H9 (cell line): ENCODE results near the gene ABR. TPM values are rescaled to one million over a fixed set of nuclear protein-coding genes. Genes with fewer than 3 reads are reported as not detected.

Source experiments
- DNase-seq: peaks from one replicate; pipeline ENCODE4 v3.0.0-alpha.2; 2017
- H2AFZ ChIP-seq: one replicate; pipeline ENCODE4 v1.6.1; 2013; ENCODE audit warnings: mild to moderate bottlenecking, low read length, control low read depth, moderate library complexity
- H2AK5ac ChIP-seq: 2 replicates; pipeline ENCODE4 v1.6.1; 2013; ENCODE audit warnings: low read length, control low read depth, mixed read lengths; ENCODE audit not compliant: insufficient read length
- H2BK120ac ChIP-seq: one replicate; pipeline ENCODE4 v1.6.1; 2013; ENCODE audit warnings: low read depth, mild to moderate bottlenecking, low read length, control low read depth, inconsistent platforms; ENCODE audit not compliant: poor library complexity, severe bottlenecking
- H2BK12ac ChIP-seq: 2 replicates; pipeline ENCODE4 v1.6.1; 2013; ENCODE audit warnings: low read length, control low read depth, mixed read lengths, low read depth; ENCODE audit not compliant: insufficient read length
- H2BK15ac ChIP-seq: 2 replicates; pipeline ENCODE4 v1.6.1; 2013; ENCODE audit warnings: low read depth, low read length, control low read depth
- H2BK20ac ChIP-seq: one replicate; pipeline ENCODE4 v1.6.1; 2013; ENCODE audit warnings: low read depth, mild to moderate bottlenecking, low read length, control low read depth, inconsistent platforms; ENCODE audit not compliant: poor library complexity, severe bottlenecking
- H2BK5ac ChIP-seq: 2 replicates; pipeline ENCODE4 v1.6.1; 2013; ENCODE audit warnings: low read length, control low read depth, mixed read lengths; ENCODE audit not compliant: insufficient read length
- H3K14ac ChIP-seq: 2 replicates; pipeline ENCODE4 v1.6.1; 2013; ENCODE audit warnings: low read length, control low read depth; ENCODE audit not compliant: insufficient read depth
- H3K18ac ChIP-seq: 2 replicates; pipeline ENCODE4 v1.6.1; 2013; ENCODE audit warnings: low read depth, mild to moderate bottlenecking, mixed read lengths, low read length, control low read depth; ENCODE audit not compliant: insufficient read length
- H3K23ac ChIP-seq: 2 replicates; pipeline ENCODE4 v1.6.1; 2013; ENCODE audit warnings: low read length, control low read depth, mixed read lengths, low read depth; ENCODE audit not compliant: insufficient read length
- H3K23me2 ChIP-seq: 2 replicates; pipeline ENCODE4 v1.6.1; 2013; ENCODE audit warnings: low read depth, mild to moderate bottlenecking, mixed read lengths, low read length, control low read depth; ENCODE audit not compliant: insufficient read length, poor library complexity, severe bottlenecking
- H3K27ac ChIP-seq: 2 replicates; pipeline ENCODE4 v1.5.1; 2013; ENCODE audit warnings: low read length, control low read depth, mixed read lengths, low read depth; ENCODE audit not compliant: insufficient read length
- H3K27me3 ChIP-seq: 2 replicates; pipeline ENCODE4 v1.6.1; 2013; ENCODE audit warnings: low read length, control low read depth, inconsistent platforms; ENCODE audit not compliant: insufficient read depth
- H3K4ac ChIP-seq: 2 replicates; pipeline ENCODE4 v1.6.1; 2013; ENCODE audit warnings: low read depth, mild to moderate bottlenecking, control low read depth, inconsistent platforms, low read length, moderate library complexity
- H3K4me1 ChIP-seq: 2 replicates; pipeline ENCODE4 v1.6.1; 2013; ENCODE audit warnings: low read length, control low read depth, inconsistent platforms; ENCODE audit not compliant: insufficient read depth
- H3K4me2 ChIP-seq: 2 replicates; pipeline ENCODE4 v1.6.1; 2013; ENCODE audit warnings: low read length, control low read depth, mixed read lengths; ENCODE audit not compliant: insufficient read length, insufficient read depth
- H3K56ac ChIP-seq: 2 replicates; pipeline ENCODE4 v1.6.1; 2013; ENCODE audit warnings: low read depth, mild to moderate bottlenecking, mixed read lengths, low read length, control low read depth; ENCODE audit not compliant: insufficient read length
- H3K79me1 ChIP-seq: 2 replicates; pipeline ENCODE4 v1.6.1; 2013; ENCODE audit warnings: low read depth, mild to moderate bottlenecking, moderate library complexity, low read length, control low read depth, inconsistent platforms; ENCODE audit not compliant: insufficient read depth, poor library complexity, severe bottlenecking
- H3K79me2 ChIP-seq: 2 replicates; pipeline ENCODE4 v1.6.1; 2013; ENCODE audit warnings: low read length, control low read depth, inconsistent platforms; ENCODE audit not compliant: insufficient read depth
- H3K9ac ChIP-seq: 2 replicates; pipeline ENCODE4 v1.6.1; 2013; ENCODE audit warnings: low read length, control low read depth, mixed read lengths; ENCODE audit not compliant: insufficient read length; ENCODE audit errors: extremely low read depth
- H3K9me3 ChIP-seq: one replicate; pipeline ENCODE4 v1.6.1; 2013; ENCODE audit warnings: low read depth, low read length, inconsistent platforms; ENCODE audit not compliant: control insufficient read depth
- H3T11ph ChIP-seq: one replicate; pipeline ENCODE4 v1.6.1; 2013; ENCODE audit warnings: mild to moderate bottlenecking, low read length, control low read depth, inconsistent platforms
- H4K20me1 ChIP-seq: one replicate; pipeline ENCODE4 v1.6.1; 2013; ENCODE audit not compliant: control insufficient read depth, insufficient read length, insufficient read depth
- H4K5ac ChIP-seq: 2 replicates; pipeline ENCODE4 v1.6.1; 2013; ENCODE audit warnings: low read depth, mild to moderate bottlenecking, mixed read lengths, low read length, control low read depth; ENCODE audit not compliant: insufficient read length
- H4K8ac ChIP-seq: replicated peaks from 2 replicates; pipeline ENCODE4 v1.6.1; 2013; ENCODE audit warnings: low read length, control low read depth, mixed read lengths, low read depth; ENCODE audit not compliant: insufficient read length
- H4K91ac ChIP-seq: 2 replicates; pipeline ENCODE4 v1.6.1; 2013; ENCODE audit warnings: low read depth, mild to moderate bottlenecking, moderate library complexity, mixed read lengths, low read length, control low read depth; ENCODE audit not compliant: insufficient read length
- H3K27ac Mint-ChIP-seq, 3 experiments: 2 replicates in 2 of 3; 3 replicates in 1 of 3; pipeline ENCODE4 v1.8.0; 2020 to 2021; ENCODE audit warnings: mixed read lengths in 3 of 3, mild to moderate bottlenecking in 1 of 3, moderate library complexity in 1 of 3
- H3K27me3 Mint-ChIP-seq: 2 replicates; pipeline ENCODE4 v1.8.0; 2021; ENCODE audit warnings: low read depth, mild to moderate bottlenecking, moderate library complexity, mixed read lengths
- H3K36me3 Mint-ChIP-seq, 3 experiments: 2 replicates in 2 of 3; 3 replicates in 1 of 3; pipeline ENCODE4 v1.8.0; 2020 to 2021; ENCODE audit warnings: low read depth in 3 of 3, mixed read lengths in 3 of 3; ENCODE audit not compliant: insufficient read depth in 1 of 3
- H3K4me1 Mint-ChIP-seq, 2 experiments: 2 replicates each; pipeline ENCODE4 v1.8.0; 2020; ENCODE audit warnings: mixed read lengths in 2 of 2
- H3K4me3 Mint-ChIP-seq, 2 experiments: 2 replicates in 1 of 2; 3 replicates in 1 of 2; pipeline ENCODE4 v1.8.0; 2020 to 2021; ENCODE audit warnings: mild to moderate bottlenecking in 2 of 2, mixed read lengths in 2 of 2, moderate library complexity in 1 of 2
- H3K9me3 Mint-ChIP-seq, 2 experiments: 2 replicates in 1 of 2; 3 replicates in 1 of 2; pipeline ENCODE4 v1.8.0; 2020; ENCODE audit warnings: mild to moderate bottlenecking in 2 of 2, mixed read lengths in 2 of 2, moderate library complexity in 1 of 2
- WGBS: extraction: QIAGEN DNeasy Blood & Tissue Kit; methylation state at CpG from one replicate; pipeline ENCODE4 v1.1.7; 2013; ENCODE audit warnings: missing lambda C conversion rate, low lambda C conversion rate, mixed read lengths; ENCODE audit not compliant: insufficient read length; ENCODE audit errors: extremely low coverage; 5-methylcytosine and 5-hydroxymethylcytosine counted together
- total RNA-seq: library from RNA; stranded (reverse); gene quantifications from 2 replicates; pipeline ENCODE4 v1.2.1, GENCODE V29; 2021
- TF ChIP-seq, protein P1 (sequence below): fragments of 200-600 bp; sonication (generic); conservative IDR thresholded peaks from 3 replicates; pipeline ENCODE4 v1.8.0; 2021; ENCODE audit warnings: antibody characterized with exemption, mild to moderate bottlenecking

ABR gene
- total RNA-seq, 1 experiment from 2014 or later: 34.7 TPM

DNA sequence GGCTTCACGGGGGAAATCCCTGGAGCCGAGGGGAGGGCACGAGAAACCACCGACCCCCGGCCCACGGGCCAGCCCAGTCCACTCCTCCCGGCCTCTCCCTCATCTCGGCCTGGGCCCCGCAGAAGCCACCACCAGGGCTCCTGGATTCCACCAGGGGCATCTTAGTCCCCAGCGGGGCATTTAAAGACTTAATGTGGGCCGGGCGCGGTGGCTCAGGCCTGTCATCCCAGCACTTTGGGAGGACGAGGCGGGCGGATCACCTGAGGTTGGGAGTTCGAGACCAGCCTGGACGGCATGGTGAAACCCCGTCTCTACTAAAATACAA is 24.1 kb upstream of the ABR start:
- Histone ChIP-seq H2BK12ac (no peak overlapping the region), H3K27ac (no peak overlapping the region), H3K79me2 (no peaks in the 10 kb centered on the region), H2BK20ac (no peak overlapping the region), H3K14ac (peak overlapping the region; percentile 45; the same call in 1 of the 2 replicates), H3T11ph (no peak overlapping the region), H3K18ac (peak overlapping the region; percentile 51), H3K9ac (peak overlapping the region; percentile 51), H3K9me3 (no peaks in the 10 kb centered on the region), H3K27me3 (no peaks in the 10 kb centered on the region), H4K91ac (no peak overlapping the region), H3K56ac (no peak overlapping the region), H2BK120ac (no peak overlapping the region), H2BK5ac (no peak overlapping the region), H3K23ac (no peak overlapping the region), H3K23me2 (peaks cover 6% of the 10 kb centered on the region), H4K20me1 (no peaks in the 10 kb centered on the region), H2AFZ (no peak overlapping the region), H3K4me2 (peak overlapping the region; percentile 59), H3K4ac (no peak overlapping the region), H2AK5ac (no peak overlapping the region), H3K4me1 (no peaks in the 10 kb centered on the region), H2BK15ac (no peak overlapping the region), H4K5ac (no peak overlapping the region), H3K79me1 (no peaks in the 10 kb centered on the region), H4K8ac (no peak overlapping the region)
- Mint-ChIP-seq H3K27ac (no peak overlapping the region), H3K9me3 (no peaks in the 10 kb centered on the region), H3K4me3 (peak overlapping the region; percentile 61 to 76), H3K4me1 (peaks cover 2 to 6% of the 10 kb centered on the region in 2 experiments; a peak in 1 of 4 replicates), H3K27me3 (peaks cover 53% of the 10 kb centered on the region), H3K36me3 (no peaks in the 10 kb centered on the region)
- WGBS: no CpG with 5 or more reads among the region's 19 CpGs
- TF ChIP-seq, protein P1, sequence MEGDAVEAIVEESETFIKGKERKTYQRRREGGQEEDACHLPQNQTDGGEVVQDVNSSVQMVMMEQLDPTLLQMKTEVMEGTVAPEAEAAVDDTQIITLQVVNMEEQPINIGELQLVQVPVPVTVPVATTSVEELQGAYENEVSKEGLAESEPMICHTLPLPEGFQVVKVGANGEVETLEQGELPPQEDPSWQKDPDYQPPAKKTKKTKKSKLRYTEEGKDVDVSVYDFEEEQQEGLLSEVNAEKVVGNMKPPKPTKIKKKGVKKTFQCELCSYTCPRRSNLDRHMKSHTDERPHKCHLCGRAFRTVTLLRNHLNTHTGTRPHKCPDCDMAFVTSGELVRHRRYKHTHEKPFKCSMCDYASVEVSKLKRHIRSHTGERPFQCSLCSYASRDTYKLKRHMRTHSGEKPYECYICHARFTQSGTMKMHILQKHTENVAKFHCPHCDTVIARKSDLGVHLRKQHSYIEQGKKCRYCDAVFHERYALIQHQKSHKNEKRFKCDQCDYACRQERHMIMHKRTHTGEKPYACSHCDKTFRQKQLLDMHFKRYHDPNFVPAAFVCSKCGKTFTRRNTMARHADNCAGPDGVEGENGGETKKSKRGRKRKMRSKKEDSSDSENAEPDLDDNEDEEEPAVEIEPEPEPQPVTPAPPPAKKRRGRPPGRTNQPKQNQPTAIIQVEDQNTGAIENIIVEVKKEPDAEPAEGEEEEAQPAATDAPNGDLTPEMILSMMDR: no peak
- no peak for DNase-seq
